ENCODE measurements around the gene FYCO1.

Gene FYCO1

DNA sequence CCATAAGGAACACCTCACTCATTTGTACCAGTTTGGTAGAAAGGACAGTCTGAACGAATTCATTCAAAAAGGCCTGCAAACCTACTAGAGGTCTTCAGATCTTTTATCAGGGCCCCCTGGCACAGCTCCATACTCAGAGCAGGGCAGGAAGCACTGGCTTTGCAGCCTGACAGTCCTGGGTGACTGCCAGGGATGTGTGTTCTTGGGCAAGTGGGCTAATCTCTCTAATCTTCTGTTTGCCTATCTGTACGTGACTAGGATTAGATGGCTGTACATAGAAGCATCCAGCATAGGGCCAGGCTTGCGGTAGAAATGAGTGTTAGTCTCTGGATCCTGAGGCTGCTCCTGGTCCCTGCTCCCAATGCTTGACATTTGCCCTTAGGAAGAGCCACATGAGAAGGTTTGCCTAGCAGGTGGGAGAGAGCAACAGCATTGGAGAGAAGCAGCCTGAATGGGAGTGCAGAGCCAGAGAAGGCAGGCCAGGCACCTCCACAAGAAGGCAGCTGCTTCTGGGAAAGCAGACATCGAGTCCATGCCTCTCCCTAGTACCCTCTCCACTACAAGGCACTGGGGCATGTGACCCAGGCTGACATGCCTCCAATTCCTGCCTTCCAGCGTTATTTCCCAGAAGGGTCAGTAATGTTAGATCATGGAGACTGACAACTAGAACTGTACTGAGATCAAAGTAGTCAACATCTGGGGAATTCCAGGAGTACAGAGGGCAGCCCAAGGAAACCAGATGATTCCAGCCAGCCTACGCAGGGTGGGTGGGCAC, 53.4 kb downstream of the FYCO1 start:
- Histone ChIP-seq H3K9me3 (ENCODE audit: control insufficient read depth, low read length) (no peaks in the 10 kb centered on the region), H3K9ac (ENCODE audit: low read length) (no peak overlapping the region), H3K4me3 (ENCODE audit: low read length) (no peak overlapping the region), H3K27me3 (ENCODE audit: control insufficient read depth, insufficient read depth, low read length) (no peaks in the 10 kb centered on the region), H3K4me1 (ENCODE audit: control insufficient read depth, insufficient read depth, low read length) (peaks cover 3% of the 10 kb centered on the region), H3K36me3 (ENCODE audit: control insufficient read depth, insufficient read depth, low read length) (no peaks in the 10 kb centered on the region)

DNA sequence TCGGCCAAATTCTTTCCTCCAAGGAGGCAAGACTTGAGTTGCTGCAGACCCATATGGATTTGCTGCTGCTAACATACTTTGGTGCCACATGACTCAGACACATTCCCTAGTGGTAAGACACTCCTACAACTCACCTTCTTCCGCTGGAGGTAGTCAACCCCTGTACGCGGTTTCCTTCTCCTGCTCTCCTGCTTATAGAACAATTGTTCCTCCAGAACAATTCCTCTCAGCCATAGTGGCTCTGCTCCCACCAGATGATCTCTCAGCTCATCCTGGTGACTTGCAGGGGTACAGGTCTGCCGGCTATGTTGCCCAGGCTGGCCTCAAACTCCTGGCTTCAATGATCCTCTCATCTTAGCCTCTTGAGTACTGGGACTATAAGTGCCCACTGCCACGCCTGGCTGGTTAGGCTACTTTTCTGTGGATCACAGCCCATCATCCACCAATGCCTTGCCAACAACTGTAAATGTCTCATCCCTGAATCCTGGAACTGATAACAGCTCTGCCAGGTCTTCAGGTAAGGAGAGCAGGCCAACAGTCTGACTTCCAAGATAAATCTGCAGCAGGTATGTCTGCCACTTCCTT, 54.8 kb downstream of the FYCO1 start:
- no peak overlapping the region for H3K4me3 ChIP-seq (ENCODE audit: low read length)
- no peaks in the 10 kb centered on the region for H3K36me3 ChIP-seq (ENCODE audit: control insufficient read depth, insufficient read depth, low read length)
- no peak overlapping the region for H3K9ac ChIP-seq (ENCODE audit: low read length)
- H3K4me1 ChIP-seq (ENCODE audit: control insufficient read depth, insufficient read depth, low read length): peaks cover 3% of the 10 kb centered on the region
- H3K27me3 ChIP-seq (ENCODE audit: control insufficient read depth, insufficient read depth, low read length): no peaks in the 10 kb centered on the region
- no peaks in the 10 kb centered on the region for H3K9me3 ChIP-seq (ENCODE audit: control insufficient read depth, low read length)

DNA sequence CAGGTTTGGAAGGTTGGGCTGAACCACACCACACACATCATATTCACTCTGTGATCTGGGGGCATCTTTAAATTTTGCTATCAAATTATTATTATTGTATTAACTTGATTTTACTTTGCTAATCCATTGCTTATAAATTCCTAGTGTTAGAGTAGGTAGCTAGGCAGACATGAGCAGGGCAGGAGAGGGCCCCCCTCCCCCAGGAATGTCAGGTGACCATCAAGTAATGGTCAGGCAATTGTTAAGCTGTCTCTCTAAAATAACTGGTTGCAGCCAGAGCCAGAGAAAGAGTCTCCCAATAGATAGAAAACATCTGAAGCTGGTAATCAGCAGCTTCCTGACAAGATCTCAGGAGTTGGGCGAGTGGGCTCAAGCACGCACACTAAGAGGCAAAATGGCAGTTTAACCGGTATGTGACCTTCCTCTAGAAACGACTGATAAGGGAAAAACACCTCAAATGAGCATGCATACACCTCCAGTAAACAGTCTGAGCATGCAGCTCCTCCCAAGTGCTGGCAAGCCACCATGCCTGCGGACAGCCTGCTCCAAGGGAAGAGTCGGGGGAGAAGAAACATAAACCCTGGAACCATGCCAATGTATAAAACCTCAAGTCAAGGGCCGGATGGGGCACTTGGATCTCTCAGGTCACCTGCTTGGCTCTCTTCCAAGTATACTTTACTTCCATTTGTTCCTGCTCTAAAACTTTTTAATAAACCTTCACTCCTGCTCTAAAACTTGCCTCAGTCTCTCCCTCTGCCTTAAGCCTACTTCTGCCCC, 55.4 kb downstream of the FYCO1 start:
- peaks cover 3% of the 10 kb centered on the region for H3K4me1 ChIP-seq (ENCODE audit: control insufficient read depth, insufficient read depth, low read length)
- no peak overlapping the region for H3K4me3 ChIP-seq (ENCODE audit: low read length)
- H3K9ac ChIP-seq (ENCODE audit: low read length): no peak overlapping the region
- H3K36me3 ChIP-seq (ENCODE audit: control insufficient read depth, insufficient read depth, low read length): no peaks in the 10 kb centered on the region
- H3K27me3 ChIP-seq (ENCODE audit: control insufficient read depth, insufficient read depth, low read length): no peaks in the 10 kb centered on the region
- no peaks in the 10 kb centered on the region for H3K9me3 ChIP-seq (ENCODE audit: control insufficient read depth, low read length)

GRCh38 chr3:45939341-45939771, 56.3 kb downstream of the FYCO1 start:
- no peaks in the 10 kb centered on the region for H3K9me3 ChIP-seq (ENCODE audit: control insufficient read depth, low read length)
- no peak overlapping the region for H3K9ac ChIP-seq (ENCODE audit: low read length)
- peaks cover 3% of the 10 kb centered on the region for H3K4me1 ChIP-seq (ENCODE audit: control insufficient read depth, insufficient read depth, low read length)
- H3K27me3 ChIP-seq (ENCODE audit: control insufficient read depth, insufficient read depth, low read length): no peaks in the 10 kb centered on the region
- H3K36me3 ChIP-seq (ENCODE audit: control insufficient read depth, insufficient read depth, low read length): no peaks in the 10 kb centered on the region
- no peak overlapping the region for H3K4me3 ChIP-seq (ENCODE audit: low read length)

- Histone ChIP-seq H3K36me3 (ENCODE audit: control insufficient read depth, insufficient read depth, low read length) (no peaks in the 10 kb centered on the region), H3K4me1 (ENCODE audit: control insufficient read depth, insufficient read depth, low read length) (peaks cover 3% of the 10 kb centered on the region), H3K27me3 (ENCODE audit: control insufficient read depth, insufficient read depth, low read length) (no peaks in the 10 kb centered on the region), H3K9me3 (ENCODE audit: control insufficient read depth, low read length) (no peaks in the 10 kb centered on the region), H3K4me3 (ENCODE audit: low read length) (no peak overlapping the region), H3K9ac (ENCODE audit: low read length) (no peak overlapping the region)
Measured at GRCh38 chr3:45938864-45939263, 56.8 kb downstream of the FYCO1 start.

DNA sequence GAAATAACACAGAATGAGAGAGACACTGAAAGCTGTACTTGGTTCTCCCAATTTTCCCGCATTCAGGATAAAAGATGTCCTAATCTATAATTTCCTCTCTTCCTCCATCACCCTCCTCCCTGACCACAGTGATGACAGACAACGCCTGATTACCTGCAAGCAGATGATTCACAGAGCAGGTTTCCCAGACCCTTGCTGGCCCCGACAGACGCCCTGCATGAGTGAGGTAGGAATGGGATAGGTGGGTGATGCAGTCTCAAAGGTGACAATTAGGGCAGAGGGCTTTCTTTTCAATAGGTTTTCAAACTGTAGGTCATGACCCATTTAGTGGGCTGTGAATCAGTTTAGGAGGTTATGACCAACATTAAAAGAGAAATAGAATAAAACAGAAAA, 57.6 kb downstream of the FYCO1 start:
- Histone ChIP-seq H3K4me1 (ENCODE audit: control insufficient read depth, insufficient read depth, low read length) (peaks cover 3% of the 10 kb centered on the region), H3K9ac (ENCODE audit: low read length) (no peak overlapping the region), H3K4me3 (ENCODE audit: low read length) (no peak overlapping the region), H3K27me3 (ENCODE audit: control insufficient read depth, insufficient read depth, low read length) (no peaks in the 10 kb centered on the region), H3K36me3 (ENCODE audit: control insufficient read depth, insufficient read depth, low read length) (no peaks in the 10 kb centered on the region), H3K9me3 (ENCODE audit: control insufficient read depth, low read length) (no peaks in the 10 kb centered on the region)

DNA sequence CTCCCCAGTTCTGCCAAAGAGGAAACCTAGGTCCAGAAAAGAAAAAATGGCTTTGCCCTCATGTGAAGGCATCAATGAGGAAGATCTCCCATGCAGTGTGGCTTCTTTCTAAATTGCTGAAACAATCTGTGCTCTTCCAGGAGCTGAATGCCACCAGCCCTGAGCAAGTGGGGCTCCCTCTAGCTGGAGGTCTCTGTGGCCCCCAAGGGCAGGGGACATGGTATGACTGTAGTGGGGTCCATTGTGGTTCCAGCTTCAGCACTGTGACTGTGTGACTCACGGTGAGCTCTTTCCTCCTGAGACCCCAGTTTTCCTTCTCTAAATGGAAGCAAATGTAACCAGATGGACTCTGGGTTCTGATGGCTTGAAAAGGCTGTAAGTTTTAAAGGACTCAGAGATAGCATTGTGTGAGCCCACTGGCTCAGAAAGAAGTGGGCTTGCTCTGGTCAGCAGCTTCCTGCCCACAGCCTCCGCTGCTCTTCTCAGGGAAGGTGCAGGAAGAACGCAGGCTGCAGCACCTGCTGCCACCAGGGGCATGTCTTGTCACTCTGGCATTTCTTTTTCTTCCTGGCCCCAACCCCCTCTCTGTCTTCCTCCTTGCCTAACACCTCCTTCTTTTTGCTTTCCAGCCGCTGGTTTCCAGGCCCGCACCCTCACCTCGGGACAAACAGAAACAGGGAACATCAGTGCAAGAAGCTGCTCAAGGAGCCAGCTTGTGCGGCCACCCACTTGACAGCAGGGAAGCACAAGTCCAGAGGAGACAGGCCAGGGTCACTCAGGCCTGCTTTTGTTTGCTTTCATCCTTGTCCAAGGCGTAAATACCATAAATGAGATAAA, 58.2 kb downstream of the FYCO1 start:
- H3K9ac ChIP-seq (ENCODE audit: low read length): no peak overlapping the region
- H3K4me3 ChIP-seq (ENCODE audit: low read length): no peak overlapping the region
- no peaks in the 10 kb centered on the region for H3K36me3 ChIP-seq (ENCODE audit: control insufficient read depth, insufficient read depth, low read length)
- no peaks in the 10 kb centered on the region for H3K9me3 ChIP-seq (ENCODE audit: control insufficient read depth, low read length)
- H3K27me3 ChIP-seq (ENCODE audit: control insufficient read depth, insufficient read depth, low read length): no peaks in the 10 kb centered on the region
- H3K4me1 ChIP-seq (ENCODE audit: control insufficient read depth, insufficient read depth, low read length): peaks cover 3% of the 10 kb centered on the region

DNA sequence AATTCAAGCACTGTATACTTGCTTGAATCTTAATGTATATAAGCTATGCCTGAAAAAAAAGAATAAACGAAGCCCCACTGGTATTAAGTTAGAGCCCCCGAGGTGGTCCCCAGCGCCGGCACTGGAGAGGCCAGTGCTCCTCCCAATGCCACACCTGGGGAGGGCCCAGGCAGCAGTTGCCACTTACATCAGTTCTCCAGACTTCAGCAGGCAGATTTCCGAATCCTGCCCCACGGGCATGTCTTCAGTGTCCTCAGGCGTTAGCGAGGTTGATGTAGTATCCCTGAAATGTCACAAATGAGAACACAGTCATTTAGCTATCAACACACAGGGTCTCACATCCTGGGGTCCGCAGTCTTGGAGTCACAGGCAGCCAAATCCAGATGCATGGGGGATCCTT, 59.4 kb downstream of the FYCO1 start:
- Histone ChIP-seq H3K27me3 (ENCODE audit: control insufficient read depth, insufficient read depth, low read length) (no peaks in the 10 kb centered on the region), H3K9me3 (ENCODE audit: control insufficient read depth, low read length) (no peaks in the 10 kb centered on the region), H3K9ac (ENCODE audit: low read length) (no peak overlapping the region), H3K4me1 (ENCODE audit: control insufficient read depth, insufficient read depth, low read length) (peaks cover 3% of the 10 kb centered on the region), H3K36me3 (ENCODE audit: control insufficient read depth, insufficient read depth, low read length) (no peaks in the 10 kb centered on the region), H3K4me3 (ENCODE audit: low read length) (no peak overlapping the region)

- Histone ChIP-seq H3K36me3 (ENCODE audit: control insufficient read depth, insufficient read depth, low read length) (peaks cover 3% of the 10 kb centered on the region), H3K9ac (ENCODE audit: low read length) (no peak overlapping the region), H3K4me3 (ENCODE audit: low read length) (no peak overlapping the region)
Measured at GRCh38 chr3:45933591-45933990, 62.0 kb downstream of the FYCO1 start.

GRCh38 chr3:45932112-45932511, 63.5 kb downstream of the FYCO1 start:
- H3K9ac ChIP-seq (ENCODE audit: low read length): no peak overlapping the region
- H3K27me3 ChIP-seq (ENCODE audit: control insufficient read depth, insufficient read depth, low read length): no peaks in the 10 kb centered on the region
- H3K4me3 ChIP-seq (ENCODE audit: low read length): no peak overlapping the region
- H3K36me3 ChIP-seq (ENCODE audit: control insufficient read depth, insufficient read depth, low read length): peaks cover 3% of the 10 kb centered on the region
- H3K9me3 ChIP-seq (ENCODE audit: control insufficient read depth, low read length): no peaks in the 10 kb centered on the region
- no peaks in the 10 kb centered on the region for H3K4me1 ChIP-seq (ENCODE audit: control insufficient read depth, insufficient read depth, low read length)

More at GRCh38 chr3:45933591-45933990, 62.0 kb downstream of the FYCO1 start:
- no peaks in the 10 kb centered on the region for H3K9me3 ChIP-seq (ENCODE audit: control insufficient read depth, low read length)
- H3K27me3 ChIP-seq (ENCODE audit: control insufficient read depth, insufficient read depth, low read length): no peaks in the 10 kb centered on the region
- no peaks in the 10 kb centered on the region for H3K4me1 ChIP-seq (ENCODE audit: control insufficient read depth, insufficient read depth, low read length)

- Histone ChIP-seq H3K4me1 (ENCODE audit: control insufficient read depth, insufficient read depth, low read length) (no peaks in the 10 kb centered on the region), H3K27me3 (ENCODE audit: control insufficient read depth, insufficient read depth, low read length) (no peaks in the 10 kb centered on the region), H3K9ac (ENCODE audit: low read length) (no peak overlapping the region), H3K9me3 (ENCODE audit: control insufficient read depth, low read length) (no peaks in the 10 kb centered on the region), H3K36me3 (ENCODE audit: control insufficient read depth, insufficient read depth, low read length) (peaks cover 3% of the 10 kb centered on the region), H3K4me3 (ENCODE audit: low read length) (no peak overlapping the region)
Measured at GRCh38 chr3:45931496-45931895, 64.1 kb downstream of the FYCO1 start.

Data from mucosa of stomach (tissue), 1 donor.